Body of pancreas (tissue), 4 donors: Measurements from ENCODE around the gene ATG101. TPM values are rescaled to one million over a fixed set of nuclear protein-coding genes. Genes with fewer than 3 reads are reported as not detected.
"Not testable (repeated sequence)": the region's sequence is repeated elsewhere in the genome, so short reads cannot be mapped to it uniquely, and the experiment has no call there.

Experiments used
- ATAC-seq: fragments of 150-250 bp; one replicate; pipeline ENCODE4 v1.9.1; 2016
- DNase-seq, 4 donors: peaks; one replicate each; pipeline ENCODE4 v3.0.0-alpha.2; 2019
- H3K27ac ChIP-seq, 4 donors: fragments of 200-600 bp; sonication (generic); 1 replicate in 3 of 4; 2 replicates in 1 of 4; pipeline versions ENCODE4 v1.5.1 to v1.6.1; 2016 to 2019; ENCODE audit warnings: mild to moderate bottlenecking in 1 of 4, mixed read lengths in 1 of 4, moderate library complexity in 1 of 4
- H3K27me3 ChIP-seq, 2 donors: fragments of 200-600 bp; sonication (generic); one replicate each; pipeline ENCODE4 v1.6.0; 2016; ENCODE audit warnings: mild to moderate bottlenecking in 1 of 2
- H3K36me3 ChIP-seq, 2 donors: fragments of 200-600 bp; sonication (generic); replicated peaks in 1 of 2; 2 replicates each; pipeline ENCODE4 v1.5.1; 2016; ENCODE audit warnings: low read depth in 2 of 2; ENCODE audit not compliant: insufficient read depth in 1 of 2
- H3K4me1 ChIP-seq: fragments of 200-600 bp; sonication (generic); one replicate; pipeline ENCODE4 v1.6.0; 2016
- H3K4me3 ChIP-seq, 2 donors: fragments of 200-600 bp; sonication (generic); 1 replicate in 1 of 2; 2 replicates in 1 of 2; pipeline ENCODE4 v1.5.1; 2016 to 2019
- H3K9me3 ChIP-seq, 3 donors: fragments of 200-600 bp; sonication (generic); 1 replicate in 2 of 3; 2 replicates in 1 of 3; pipeline ENCODE4 v1.5.1; 2016
- POLR2A ChIP-seq, 3 donors: fragments of 450-650 bp; IDR thresholded peaks; one replicate each; pipeline ENCODE4 v1.6.1; 2016; ENCODE audit warnings: antibody characterized with exemption in 3 of 3, mild to moderate bottlenecking in 2 of 3
- WGBS, 2 donors: methylation state at CpG; one replicate each; pipeline ENCODE4 v1.1.5; 2017; 5-methylcytosine and 5-hydroxymethylcytosine counted together
- intact Hi-C: fragments of 100-400 bp; cut with DNase I; formaldehyde crosslinking; loops from one replicate; pipeline ENCODE4 v1.15.1; 2023
- total RNA-seq, 2 donors: library from RNA; depleted of rRNA; stranded (reverse); fragments of >200 nt; gene quantifications; one replicate each; pipeline ENCODE4 v1.1.0, GENCODE V29; 2016
- TF ChIP-seq, protein P1 (sequence below), 7 experiments: fragments of 450-650 bp in 4 of 7; fragments of 200-600 bp in 3 of 7; sonication (generic) in 3 of 7; IDR thresholded peaks; one replicate each; pipeline ENCODE4 v1.5.1; 2016 to 2019; ENCODE audit warnings: antibody characterized with exemption in 7 of 7

The ATG101 gene
- total RNA-seq, 2 donors from 2014 or later = 25.7 to 25.9 TPM

DNA sequence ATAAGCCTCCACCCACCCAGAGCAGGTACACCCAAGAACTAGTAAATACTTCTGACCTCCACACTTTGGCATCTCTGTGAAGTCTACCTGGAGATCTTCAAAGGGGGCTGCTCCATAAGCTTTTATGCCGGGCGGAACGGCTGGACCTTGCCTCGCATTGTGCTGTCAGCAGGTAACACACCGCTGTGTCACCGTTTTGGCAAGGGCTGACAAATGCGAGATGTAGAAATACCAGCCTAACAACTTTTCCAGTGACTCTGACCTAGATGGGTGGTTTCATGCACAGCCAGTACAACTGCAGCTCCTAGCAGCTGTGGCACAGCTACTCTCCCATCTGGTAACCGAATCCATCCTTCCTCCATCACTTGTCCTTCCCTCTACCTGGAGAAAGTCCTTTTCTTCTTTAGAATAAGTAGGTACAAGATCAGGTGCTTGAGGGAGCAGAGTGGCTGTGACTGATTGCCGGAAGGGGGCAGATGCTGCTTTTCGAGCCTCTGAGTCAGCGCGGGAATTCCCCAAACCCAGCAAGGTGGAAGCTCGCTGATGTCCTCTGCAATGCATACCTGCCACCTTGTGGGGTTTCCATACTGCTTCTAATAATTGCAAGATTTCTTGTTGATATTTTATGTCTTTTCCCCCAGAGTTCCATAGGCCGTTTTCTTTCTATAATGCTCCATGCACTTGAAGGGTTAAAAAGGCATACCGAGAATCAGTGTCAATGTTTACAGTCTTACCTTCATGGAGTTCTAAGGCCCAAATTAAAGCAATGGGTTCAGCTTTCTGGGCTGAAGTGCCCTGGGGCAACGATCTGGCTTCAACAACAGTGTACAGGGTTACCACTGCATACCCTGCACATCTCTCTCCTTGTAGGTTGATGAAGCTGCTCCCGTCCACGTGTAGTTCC is 46.7 kb downstream of the ATG101 start:
- 19 to 24% methylated on average over 15 to 18 of the region's 18 CpGs for whole genome bisulfite sequencing, 2 donors
- H3K9me3 ChIP-seq, intact Hi-C loops, H3K4me3 ChIP-seq, H3K36me3 ChIP-seq, ATAC-seq, H3K27me3 ChIP-seq: not testable (repeated sequence)
- TF ChIP-seq, protein P1, sequence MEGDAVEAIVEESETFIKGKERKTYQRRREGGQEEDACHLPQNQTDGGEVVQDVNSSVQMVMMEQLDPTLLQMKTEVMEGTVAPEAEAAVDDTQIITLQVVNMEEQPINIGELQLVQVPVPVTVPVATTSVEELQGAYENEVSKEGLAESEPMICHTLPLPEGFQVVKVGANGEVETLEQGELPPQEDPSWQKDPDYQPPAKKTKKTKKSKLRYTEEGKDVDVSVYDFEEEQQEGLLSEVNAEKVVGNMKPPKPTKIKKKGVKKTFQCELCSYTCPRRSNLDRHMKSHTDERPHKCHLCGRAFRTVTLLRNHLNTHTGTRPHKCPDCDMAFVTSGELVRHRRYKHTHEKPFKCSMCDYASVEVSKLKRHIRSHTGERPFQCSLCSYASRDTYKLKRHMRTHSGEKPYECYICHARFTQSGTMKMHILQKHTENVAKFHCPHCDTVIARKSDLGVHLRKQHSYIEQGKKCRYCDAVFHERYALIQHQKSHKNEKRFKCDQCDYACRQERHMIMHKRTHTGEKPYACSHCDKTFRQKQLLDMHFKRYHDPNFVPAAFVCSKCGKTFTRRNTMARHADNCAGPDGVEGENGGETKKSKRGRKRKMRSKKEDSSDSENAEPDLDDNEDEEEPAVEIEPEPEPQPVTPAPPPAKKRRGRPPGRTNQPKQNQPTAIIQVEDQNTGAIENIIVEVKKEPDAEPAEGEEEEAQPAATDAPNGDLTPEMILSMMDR (IDR thresholded peaks at IDR 0.05) = peak in 6 of 7 experiments; percentile 21 to 64 (median 41)
- peak in 2 of 3 donors; percentile 37 to 59 for TF ChIP-seq POLR2A (IDR thresholded peaks at IDR 0.05)
- peaks cover 36% of the 10 kb centered on the region for H3K4me1 ChIP-seq
- peak; percentile 87 to 95 (median 92) for DNase-seq
- peak overlapping the region; percentile 52 to 86 (median 75) for H3K27ac ChIP-seq

DNA sequence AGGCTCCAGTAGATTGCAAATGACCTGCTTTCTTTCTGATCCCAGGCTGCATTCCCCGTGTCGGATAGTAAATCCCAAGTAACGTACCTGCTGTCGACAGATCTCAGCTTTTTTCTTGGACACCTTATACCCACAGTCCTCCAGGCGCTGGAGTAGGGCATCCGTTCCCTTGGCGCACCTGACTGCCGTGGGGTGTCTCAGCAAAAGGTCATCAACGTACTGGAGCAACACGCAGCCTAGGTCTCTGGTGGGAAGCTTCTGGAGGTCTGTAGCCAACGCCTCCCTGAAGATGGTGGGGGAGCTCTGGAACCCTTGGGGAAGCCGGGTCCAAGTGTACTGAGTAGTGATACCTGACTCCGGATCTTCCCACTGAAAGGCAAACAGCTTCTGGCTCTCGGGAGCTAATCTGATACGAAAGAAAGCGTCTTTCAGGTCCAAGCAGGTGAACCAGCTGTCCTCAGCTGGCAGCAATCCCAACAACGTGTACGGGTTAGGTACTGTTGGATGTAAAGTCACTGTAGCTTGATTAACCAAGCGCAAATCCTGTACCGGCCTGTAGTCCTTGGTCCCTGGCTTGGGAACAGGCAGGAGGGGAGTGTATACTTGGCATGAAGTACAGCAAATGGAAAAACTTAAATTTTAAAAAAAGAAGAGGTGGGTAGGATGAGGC is 48.2 kb downstream of the ATG101 start:
- H3K27ac ChIP-seq, H3K36me3 ChIP-seq, intact Hi-C loops, H3K9me3 ChIP-seq, ATAC-seq, H3K4me3 ChIP-seq, H3K27me3 ChIP-seq: not testable (repeated sequence)
- peak in 3 of 4 donors; percentile 36 to 45 (median 44) for DNase-seq
- H3K4me1 ChIP-seq = peaks cover 40% of the 10 kb centered on the region
- 82 to 83% methylated on average over 20 of the region's 20 CpGs for WGBS, 2 donors

DNA sequence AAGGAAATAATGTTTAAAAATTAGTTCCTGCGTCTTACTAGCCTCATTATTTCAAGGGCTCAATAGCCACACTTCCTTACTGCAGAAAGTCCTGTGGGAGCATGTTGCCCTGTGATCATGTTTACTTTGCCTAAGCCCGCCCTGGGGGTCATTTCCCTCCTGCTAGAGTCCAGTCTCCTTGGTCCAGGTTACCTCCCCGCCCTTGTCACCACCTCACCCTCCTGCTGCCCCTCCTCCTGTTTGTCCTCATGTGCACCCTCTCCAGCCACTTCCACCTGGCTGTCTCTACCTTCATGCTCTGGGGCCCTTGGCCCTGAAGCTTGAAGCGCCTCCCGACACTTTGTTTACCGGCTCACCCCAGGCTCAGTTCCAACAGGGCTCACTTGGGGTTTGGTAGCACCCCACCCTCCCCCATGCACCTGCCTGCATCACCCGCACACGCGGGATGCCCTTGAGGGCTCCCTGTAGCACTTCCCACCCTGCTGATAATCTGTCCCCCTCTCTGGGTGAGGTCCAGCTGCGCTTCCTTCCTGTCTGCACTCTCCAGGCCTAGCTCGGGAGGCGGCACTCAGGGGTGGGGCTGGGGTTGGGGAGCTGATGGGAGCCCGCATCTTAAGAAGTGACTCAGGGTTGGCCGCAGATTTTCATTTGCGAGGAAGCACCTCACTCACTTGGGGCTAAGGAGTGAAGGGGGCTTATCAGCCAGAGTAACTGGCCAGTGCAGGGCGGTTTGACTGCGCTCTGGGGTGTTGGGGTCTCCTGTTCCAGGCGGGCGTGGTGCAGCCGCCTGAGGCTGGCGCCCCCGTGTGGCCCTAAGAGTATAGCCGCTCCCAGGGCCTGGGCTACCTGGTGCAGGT is 49.8 kb downstream of the ATG101 start:
- Histone ChIP-seq H3K36me3 (no peaks in the 10 kb centered on the region), H3K27me3 (no peaks in the 10 kb centered on the region), H3K9me3 (no peaks in the 10 kb centered on the region), H3K4me1 (peaks cover 40% of the 10 kb centered on the region), H3K27ac (peak overlapping the region in 2 of 4 donors; percentile 44 to 61), H3K4me3 (no peak overlapping the region)
- intact Hi-C loops = loop anchor here (5.0 kb wide), 1 partner anchor 37 kb away; no protein-coding TSS in a partner anchor
- WGBS, 2 donors = 17 to 18% methylated on average over 20 to 23 of the region's 23 CpGs
- ATAC-seq (peak; percentile 80), DNase-seq (peak; percentile 68 to 73 (median 70))
- TF ChIP-seq, protein P1 (IDR thresholded peaks at IDR 0.05) = peak; percentile 51 to 87 (median 68)
- no peak for TF ChIP-seq POLR2A (IDR thresholded peaks at IDR 0.05)

DNA sequence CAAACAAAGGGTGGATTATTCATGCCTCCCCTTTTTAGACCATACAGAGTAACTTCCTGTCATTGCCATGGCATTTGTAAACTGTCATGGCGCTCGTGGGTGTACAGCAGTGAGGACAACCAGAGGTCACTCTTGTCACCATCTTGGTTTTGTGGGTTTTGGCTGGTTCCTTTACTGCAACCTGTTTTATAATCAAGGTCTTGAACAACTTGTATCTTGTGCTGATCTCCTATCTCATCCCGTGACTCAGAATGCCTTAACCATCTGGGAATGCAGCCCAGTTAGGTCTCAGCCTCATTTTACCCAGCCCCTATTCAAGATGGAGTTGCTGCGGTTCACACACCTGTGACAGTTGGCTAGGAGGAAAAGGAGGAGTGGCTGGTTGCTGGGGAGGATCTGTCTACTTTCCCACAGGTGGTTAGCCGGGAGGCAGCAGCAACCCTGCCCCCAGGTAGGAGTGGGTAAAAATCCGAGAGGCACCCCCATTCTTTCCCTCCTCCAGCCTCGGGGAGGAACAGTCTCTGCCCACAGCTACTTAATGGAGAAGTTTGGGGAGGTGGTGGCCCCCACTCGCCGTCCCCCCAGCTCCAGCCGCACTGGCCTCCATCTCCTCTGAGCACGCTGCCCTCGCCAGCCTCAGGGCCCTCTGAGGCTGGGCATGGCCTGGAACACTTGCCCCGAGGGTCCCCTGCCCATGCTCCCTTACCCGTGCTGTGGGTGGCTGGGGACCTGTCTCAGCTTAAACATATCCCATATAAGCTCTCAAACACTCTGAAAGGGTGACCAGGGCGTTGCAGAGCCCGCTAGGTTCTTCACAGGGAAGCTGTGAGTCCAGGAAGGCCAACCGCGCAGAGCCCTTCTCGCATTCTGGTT is 51.4 kb downstream of the ATG101 start:
- H3K27ac ChIP-seq = no peak overlapping the region
- no peak for ATAC-seq

More for the DNA sequence above, 51.4 kb downstream of the ATG101 start:
- DNase-seq = peak in 1 of 4 donors; percentile 24
- H3K27me3 ChIP-seq = no peaks in the 10 kb centered on the region
- TF ChIP-seq POLR2A (IDR thresholded peaks at IDR 0.05) = no peak
- TF ChIP-seq, protein P1 (IDR thresholded peaks at IDR 0.05) = no peak
- intact Hi-C loops = loop anchor here (5.0 kb wide), 1 partner anchor 39 kb away; no protein-coding TSS in a partner anchor
- no peak overlapping the region for H3K4me3 ChIP-seq
- no peaks in the 10 kb centered on the region for H3K36me3 ChIP-seq
- H3K9me3 ChIP-seq = no peaks in the 10 kb centered on the region
- WGBS, 2 donors = 51 to 59% methylated on average over 7 to 19 of the region's 19 CpGs
- H3K4me1 ChIP-seq = peaks cover 32% of the 10 kb centered on the region
